HG02885 (cell line): ENCODE results near the gene FASN.

Source experiments
- ATAC-seq: cut with Tn5 transposase; IDR thresholded peaks from one replicate; pipeline ENCODE4 v1.9.1; 2021; ENCODE audit warnings: mild to moderate bottlenecking; ENCODE audit not compliant: unreplicated experiment, poor library complexity

The FASN gene

GRCh38 chr17:82031303-82031884, 66.6 kb downstream of the FASN start, which contains the start of gene RAC3:
Gene RAC3 (plus strand): TSS chr17:82031678. CDS start chr17:82031762, 84 bp downstream.
- ATAC-seq = peak; percentile 18

GRCh38 chr17:82030470-82031302, 67.3 kb downstream of the FASN start:
- ATAC-seq = peak; percentile 65

GRCh38 chr17:82029990-82030469, 68.0 kb downstream of the FASN start:
- no peak for ATAC-seq

- ATAC-seq = no peak
Observed at GRCh38 chr17:82029391-82029790, 68.6 kb downstream of the FASN start.

- no peak for ATAC-seq
Observed at GRCh38 chr17:82028966-82029365, 69.1 kb downstream of the FASN start.
